ENCODE data around the gene OR14A16. TPM values are rescaled to one million over a fixed set of nuclear protein-coding genes. Genes with fewer than 3 reads are reported as not detected.

OR14A16 gene
- total and polyA plus RNA-seq, 2 experiments from 2014 or later: not detected

- H3K4me3 ChIP-seq: no peak within 1 kb of the TSS
- H3K9me2 ChIP-seq (ENCODE audit: insufficient read depth): no peaks in the 10 kb centered on the region
- H3F3A ChIP-seq (ENCODE audit: insufficient read depth): no peaks in the 10 kb centered on the region
- H3K79me2 ChIP-seq (ENCODE audit: insufficient read depth): no peaks in the 10 kb centered on the region
- no peaks in the 10 kb centered on the region for H3K4me1 ChIP-seq (ENCODE audit: insufficient read depth)
- H3K9me3 ChIP-seq (ENCODE audit: low read depth): no peaks in the 10 kb centered on the region
- no peaks in the 10 kb centered on the region for H4K20me1 ChIP-seq (ENCODE audit: insufficient read depth)
- DNase-seq: no peak
- H3K27me3 ChIP-seq (replicated peaks; ENCODE audit: insufficient read depth): no peaks in the 10 kb centered on the region
- H3K27ac ChIP-seq: no peak within 1 kb of the TSS
- WGBS, 2 experiments (ENCODE audit: low coverage in 1 of 2, low lambda C conversion rate in 2 of 2, missing lambda C conversion rate in 2 of 2): 29 to 43% methylated on average over 2 of the region's 2 CpGs
- in situ Hi-C loops (cut with MboI): no loop called here
- H2AFZ ChIP-seq: no peak within 1 kb of the TSS
- no peaks in the 10 kb centered on the region for H3K36me3 ChIP-seq (ENCODE audit: low read depth)
- no peak within 1 kb of the TSS for H3K9ac ChIP-seq
- no peak for TF ChIP-seq EZH2phosphoT487 (IDR thresholded peaks at IDR 0.05; ENCODE audit: insufficient read depth, low read depth)
- TF ChIP-seq EZH2 (IDR thresholded peaks at IDR 0.05; ENCODE audit: insufficient read depth, poor library complexity, severe bottlenecking): no peak
- no peak within 1 kb of the TSS for H3K4me2 ChIP-seq (ENCODE audit: unreplicated experiment)
Measured at GRCh38 chr1:247841796-247842195, 17.9 kb upstream of the OR14A16 start, which contains the start of gene OR11L1. Gene OR11L1, minus strand, starts transcription at chr1:247841896. Its CDS starts 0 bp downstream, at chr1:247841896.

- Histone ChIP-seq H3K9ac (no peak overlapping the region), H3K4me2 (ENCODE audit: unreplicated experiment) (no peak overlapping the region), H3K9me3 (ENCODE audit: low read depth) (no peaks in the 10 kb centered on the region), H3K79me2 (ENCODE audit: insufficient read depth) (no peaks in the 10 kb centered on the region), H3F3A (ENCODE audit: insufficient read depth) (no peaks in the 10 kb centered on the region), H3K4me1 (ENCODE audit: insufficient read depth) (no peaks in the 10 kb centered on the region), H3K27me3 (replicated peaks; ENCODE audit: insufficient read depth) (no peaks in the 10 kb centered on the region), H2AFZ (no peak overlapping the region), H3K9me2 (ENCODE audit: insufficient read depth) (no peaks in the 10 kb centered on the region), H3K4me3 (no peak overlapping the region), H4K20me1 (ENCODE audit: insufficient read depth) (no peaks in the 10 kb centered on the region), H3K27ac (no peak overlapping the region), H3K36me3 (ENCODE audit: low read depth) (no peaks in the 10 kb centered on the region)
- in situ Hi-C loops (cut with MboI): no loop called here
- TF ChIP-seq EZH2 (IDR thresholded peaks at IDR 0.05; ENCODE audit: insufficient read depth, poor library complexity, severe bottlenecking): no peak
- no peak for TF ChIP-seq EZH2phosphoT487 (IDR thresholded peaks at IDR 0.05; ENCODE audit: insufficient read depth, low read depth)
- DNase-seq: no peak
- 8 to 17% methylated on average over 2 of the region's 2 CpGs for WGBS, 2 experiments (ENCODE audit: low coverage in 1 of 2, low lambda C conversion rate in 2 of 2, missing lambda C conversion rate in 2 of 2)
Measured at GRCh38 chr1:247840818-247841217, 16.9 kb upstream of the OR14A16 start.

GRCh38 chr1:247833601-247834000, 9.7 kb upstream of the OR14A16 start:
- Histone ChIP-seq H3K79me2 (ENCODE audit: insufficient read depth) (no peaks in the 10 kb centered on the region), H3K36me3 (ENCODE audit: low read depth) (no peaks in the 10 kb centered on the region), H4K20me1 (ENCODE audit: insufficient read depth) (no peaks in the 10 kb centered on the region), H3K4me3 (no peak overlapping the region), H3K4me2 (ENCODE audit: unreplicated experiment) (no peak overlapping the region), H3K27ac (no peak overlapping the region), H2AFZ (no peak overlapping the region), H3K27me3 (replicated peaks; ENCODE audit: insufficient read depth) (no peaks in the 10 kb centered on the region), H3K4me1 (ENCODE audit: insufficient read depth) (no peaks in the 10 kb centered on the region), H3K9ac (no peak overlapping the region), H3K9me3 (ENCODE audit: low read depth) (no peaks in the 10 kb centered on the region), H3F3A (ENCODE audit: insufficient read depth) (no peaks in the 10 kb centered on the region), H3K9me2 (ENCODE audit: insufficient read depth) (no peaks in the 10 kb centered on the region)
- in situ Hi-C loops (cut with MboI): no loop called here
- TF ChIP-seq EZH2 (IDR thresholded peaks at IDR 0.05; ENCODE audit: insufficient read depth, poor library complexity, severe bottlenecking): no peak
- no peak for TF ChIP-seq EZH2phosphoT487 (IDR thresholded peaks at IDR 0.05; ENCODE audit: insufficient read depth, low read depth)
- 15 to 17% methylated on average over 6 of the region's 6 CpGs for WGBS, 2 experiments (ENCODE audit: low coverage in 1 of 2, low lambda C conversion rate in 2 of 2, missing lambda C conversion rate in 2 of 2)
- DNase-seq: no peak

- 0 to 5% methylated on average over 1 of the region's 1 CpG for WGBS, 2 experiments (ENCODE audit: low coverage in 1 of 2, low lambda C conversion rate in 2 of 2, missing lambda C conversion rate in 2 of 2)
- Histone ChIP-seq H3K27me3 (replicated peaks; ENCODE audit: insufficient read depth) (no peaks in the 10 kb centered on the region), H3K27ac (no peak overlapping the region), H3K4me2 (ENCODE audit: unreplicated experiment) (no peak overlapping the region), H2AFZ (no peak overlapping the region), H3K9me2 (ENCODE audit: insufficient read depth) (no peaks in the 10 kb centered on the region), H3K36me3 (ENCODE audit: low read depth) (no peaks in the 10 kb centered on the region), H3K4me3 (no peak overlapping the region), H3F3A (ENCODE audit: insufficient read depth) (no peaks in the 10 kb centered on the region), H4K20me1 (ENCODE audit: insufficient read depth) (no peaks in the 10 kb centered on the region), H3K9ac (no peak overlapping the region), H3K4me1 (ENCODE audit: insufficient read depth) (no peaks in the 10 kb centered on the region), H3K9me3 (ENCODE audit: low read depth) (no peaks in the 10 kb centered on the region), H3K79me2 (ENCODE audit: insufficient read depth) (no peaks in the 10 kb centered on the region)
- in situ Hi-C loops (cut with MboI): no loop called here
- DNase-seq: no peak
- TF ChIP-seq EZH2phosphoT487 (IDR thresholded peaks at IDR 0.05; ENCODE audit: insufficient read depth, low read depth): no peak
- TF ChIP-seq EZH2 (IDR thresholded peaks at IDR 0.05; ENCODE audit: insufficient read depth, poor library complexity, severe bottlenecking): no peak
Measured at GRCh38 chr1:247829656-247830055, 5.7 kb upstream of the OR14A16 start.

GRCh38 chr1:247825362-247825761, 1.4 kb upstream of the OR14A16 start:
- Histone ChIP-seq H3K9me3 (ENCODE audit: low read depth) (no peaks in the 10 kb centered on the region), H3K27ac (no peak overlapping the region), H3K79me2 (ENCODE audit: insufficient read depth) (no peaks in the 10 kb centered on the region), H3K9me2 (ENCODE audit: insufficient read depth) (no peaks in the 10 kb centered on the region), H3K4me3 (no peak overlapping the region), H4K20me1 (ENCODE audit: insufficient read depth) (no peaks in the 10 kb centered on the region), H3F3A (ENCODE audit: insufficient read depth) (no peaks in the 10 kb centered on the region), H2AFZ (no peak overlapping the region), H3K27me3 (replicated peaks; ENCODE audit: insufficient read depth) (no peaks in the 10 kb centered on the region), H3K36me3 (ENCODE audit: low read depth) (no peaks in the 10 kb centered on the region), H3K4me2 (ENCODE audit: unreplicated experiment) (no peak overlapping the region), H3K4me1 (ENCODE audit: insufficient read depth) (no peaks in the 10 kb centered on the region), H3K9ac (no peak overlapping the region)
- DNase-seq: no peak
- TF ChIP-seq EZH2phosphoT487 (IDR thresholded peaks at IDR 0.05; ENCODE audit: insufficient read depth, low read depth): no peak
- no peak for TF ChIP-seq EZH2 (IDR thresholded peaks at IDR 0.05; ENCODE audit: insufficient read depth, poor library complexity, severe bottlenecking)
- 61 to 68% methylated on average over 12 to 13 of the region's 13 CpGs for WGBS, 2 experiments (ENCODE audit: low coverage in 1 of 2, low lambda C conversion rate in 2 of 2, missing lambda C conversion rate in 2 of 2)
- in situ Hi-C loops (cut with MboI): no loop called here
